GM23338 (cell line): ENCODE measurements around the gene LHX3. TPM values are rescaled to one million over a fixed set of nuclear protein-coding genes. Genes with fewer than 3 reads are reported as not detected.

Experiments
- ATAC-seq: fragments of 200-7000 bp; cut with Tn5 transposase; 3 replicates; pipeline ENCODE4 v1.9.1; 2020
- DNase-seq: peaks from one replicate; pipeline ENCODE4 v3.0.0-alpha.2; 2015; ENCODE audit warnings: low spot score
- H2AFZ ChIP-seq: fragments of 200-600 bp; sonication (generic); 2 replicates; pipeline ENCODE4 v1.8.0; 2016; ENCODE audit warnings: antibody characterized with exemption, mild to moderate bottlenecking, moderate library complexity
- H3F3A ChIP-seq: fragments of 200-600 bp; sonication (generic); replicated peaks from 2 replicates; pipeline ENCODE4 v1.8.0; 2017; ENCODE audit warnings: antibody characterized with exemption, mixed run types, low read depth
- H3K27ac ChIP-seq: fragments of 200-600 bp; sonication (generic); 2 replicates; pipeline ENCODE4 v1.6.1; 2016; ENCODE audit warnings: low read depth
- H3K27me3 ChIP-seq: fragments of 200-600 bp; sonication (generic); 2 replicates; pipeline ENCODE4 v1.8.0; 2016; ENCODE audit warnings: mild to moderate bottlenecking, mixed run types, moderate library complexity; ENCODE audit not compliant: insufficient read depth
- H3K36me3 ChIP-seq: fragments of 200-600 bp; sonication (generic); 2 replicates; pipeline ENCODE4 v1.8.0; 2016; ENCODE audit warnings: mild to moderate bottlenecking; ENCODE audit not compliant: insufficient read depth
- H3K4me1 ChIP-seq: fragments of 200-600 bp; sonication (generic); 2 replicates; pipeline ENCODE4 v1.8.0; 2016; ENCODE audit warnings: mild to moderate bottlenecking, moderate library complexity; ENCODE audit not compliant: insufficient read depth
- H3K4me2 ChIP-seq: fragments of 200-600 bp; sonication (generic); 2 replicates; pipeline ENCODE4 v1.7.1; 2017; ENCODE audit warnings: mixed run types
- H3K4me3 ChIP-seq: fragments of 200-600 bp; sonication (generic); 2 replicates; pipeline ENCODE4 v1.6.1; 2016; ENCODE audit warnings: mixed run types
- H3K79me2 ChIP-seq: fragments of 200-600 bp; sonication (generic); replicated peaks from 2 replicates; pipeline ENCODE4 v1.8.0; 2017; ENCODE audit warnings: mild to moderate bottlenecking; ENCODE audit not compliant: insufficient read depth
- H3K9me2 ChIP-seq: fragments of 200-600 bp; sonication (generic); 2 replicates; pipeline ENCODE4 v1.8.0; 2017; ENCODE audit not compliant: insufficient read depth
- H4K20me1 ChIP-seq: fragments of 200-600 bp; sonication (generic); replicated peaks from 2 replicates; pipeline ENCODE4 v1.8.0; 2017; ENCODE audit warnings: mild to moderate bottlenecking; ENCODE audit not compliant: insufficient read depth
- H3K27ac Mint-ChIP-seq: 2 replicates; pipeline ENCODE4 v1.8.0; 2020; ENCODE audit warnings: inconsistent platforms, mild to moderate bottlenecking, moderate library complexity, mixed read lengths
- H3K27me3 Mint-ChIP-seq: 3 replicates; pipeline ENCODE4 v1.8.0; 2022; ENCODE audit warnings: low read depth, mild to moderate bottlenecking, moderate library complexity, mixed read lengths, inconsistent platforms; ENCODE audit not compliant: insufficient read depth, poor library complexity
- H3K36me3 Mint-ChIP-seq: 3 replicates; pipeline ENCODE4 v1.8.0; 2021; ENCODE audit warnings: low read depth, mild to moderate bottlenecking, inconsistent platforms, moderate library complexity, mixed read lengths
- H3K4me1 Mint-ChIP-seq: 3 replicates; pipeline ENCODE4 v1.8.0; 2020; ENCODE audit warnings: mild to moderate bottlenecking, inconsistent platforms, mixed read lengths
- H3K4me3 Mint-ChIP-seq: 3 replicates; pipeline ENCODE4 v1.8.0; 2021; ENCODE audit warnings: moderate library complexity, mild to moderate bottlenecking, inconsistent platforms, mixed read lengths
- H3K9me3 Mint-ChIP-seq: 3 replicates; pipeline ENCODE4 v1.8.0; 2020; ENCODE audit warnings: moderate library complexity, mild to moderate bottlenecking, inconsistent platforms, mixed read lengths
- CREB1 ChIP-seq: fragments of 250-450 bp; sonication (Bioruptor Pico); IDR thresholded peaks from 2 replicates; pipeline ENCODE4 v1.5.0; 2020; ENCODE audit warnings: low read depth, mild to moderate bottlenecking, moderate library complexity
- EZH2 ChIP-seq: fragments of 200-600 bp; sonication (generic); IDR thresholded peaks from one replicate; pipeline ENCODE4 v1.8.0; 2017; ENCODE audit warnings: antibody characterized with exemption, mild to moderate bottlenecking, low read depth; ENCODE audit not compliant: unreplicated experiment
- EZH2phosphoT487 ChIP-seq: fragments of 200-600 bp; sonication (generic); IDR thresholded peaks from one replicate; pipeline ENCODE4 v1.8.1; 2018; ENCODE audit warnings: antibody characterized with exemption; ENCODE audit not compliant: unreplicated experiment
- JUNB ChIP-seq: IDR thresholded peaks from one replicate; pipeline ENCODE4 v1.6.1; 2016; ENCODE audit warnings: antibody characterized with exemption; ENCODE audit not compliant: unreplicated experiment
- NANOG ChIP-seq: IDR thresholded peaks from 2 replicates; pipeline ENCODE4 v1.6.1; 2016; ENCODE audit warnings: antibody characterized with exemption, borderline replicate concordance
- POLR2AphosphoS5 ChIP-seq: IDR thresholded peaks from 2 replicates; pipeline ENCODE4 v1.6.1; 2016; ENCODE audit warnings: antibody characterized with exemption, low read depth
- REST ChIP-seq: IDR thresholded peaks from one replicate; pipeline ENCODE4 v1.6.1; 2018; ENCODE audit warnings: antibody characterized with exemption; ENCODE audit not compliant: unreplicated experiment
- STAT1 ChIP-seq: IDR thresholded peaks from one replicate; pipeline ENCODE4 v1.6.1; 2016; ENCODE audit warnings: antibody characterized with exemption; ENCODE audit not compliant: unreplicated experiment
- ZNF114 ChIP-seq: fragments of 250-450 bp; sonication (Bioruptor Pico); IDR thresholded peaks from 2 replicates; pipeline ENCODE4 v1.5.0; 2020; ENCODE audit warnings: mild to moderate bottlenecking, moderate library complexity
- polyA plus RNA-seq: library from polyadenylated mRNA; unstranded; fragments of >200 nt; fragmentation: Nextera tagmentation; extraction: Ambion mirVana; gene quantifications from 2 replicates; pipeline ENCODE4 v1.2.1, GENCODE V29; 2016
- total RNA-seq: library from RNA; depleted of rRNA; stranded (reverse); fragments of >200 nt; shearing (Covaris generic); gene quantifications from 2 replicates; pipeline ENCODE4 v1.2.3, GENCODE V29; 2014
- TF ChIP-seq, protein P1 (sequence below): IDR thresholded peaks from 2 replicates; pipeline ENCODE4 v1.6.1; 2016; ENCODE audit warnings: antibody characterized with exemption
- TF ChIP-seq, protein P2 (sequence below), 2 experiments: fragments of 200-600 bp in 1 of 2; sonication (generic) in 1 of 2; conservative IDR thresholded peaks; 2 replicates each; pipeline versions ENCODE4 v1.5.1 to v1.6.1; 2016 to 2017; ENCODE audit warnings: antibody characterized with exemption in 2 of 2, low read depth in 2 of 2, mild to moderate bottlenecking in 2 of 2, moderate library complexity in 1 of 2

Gene LHX3
- total and polyA plus RNA-seq, 2 experiments from 2014 or later, result 0.08 TPM; not detected in 1

DNA sequence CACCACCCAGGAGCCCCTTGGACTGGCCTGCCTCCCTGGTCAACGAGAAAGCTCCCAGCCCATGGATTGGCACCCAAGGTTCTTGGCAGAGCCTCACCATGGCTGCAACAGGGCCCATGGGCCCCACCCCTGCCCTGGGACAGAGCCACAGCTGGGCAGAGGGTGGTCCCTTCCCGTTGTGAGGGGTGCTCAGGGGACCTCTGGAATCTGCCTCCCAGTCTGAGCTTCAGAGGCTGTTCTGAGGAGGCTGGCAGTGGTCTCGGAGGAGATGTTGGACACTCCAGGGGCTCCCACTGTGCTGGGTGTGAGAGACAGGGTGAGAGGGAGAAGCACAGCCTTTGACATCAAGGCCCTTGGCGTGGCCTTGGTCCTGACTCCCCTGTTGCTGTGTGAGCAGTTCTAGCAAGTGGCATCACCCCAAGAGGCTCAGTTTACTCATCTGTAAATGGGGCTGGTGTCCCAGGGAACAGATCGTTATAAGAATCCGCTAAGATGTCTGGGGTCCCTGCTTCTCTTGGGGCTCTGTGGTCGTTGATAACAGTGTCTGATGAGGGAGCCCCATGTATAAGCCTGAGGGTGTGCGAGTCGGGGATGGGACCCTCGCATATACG is 33.0 kb downstream of the LHX3 start:
- H3K4me3 ChIP-seq, result no peak overlapping the region
- no peaks in the 10 kb centered on the region for H3K9me2 ChIP-seq
- H3F3A ChIP-seq, result 0 out of 2 replicates have a peak, but pooled peaks cover 3% of the 10 kb centered on the region
- Mint-ChIP-seq H3K4me3 (no peak overlapping the region; the same call in 2 of the 3 replicates), H3K27ac (no peak overlapping the region; the same call in 1 of the 2 replicates), H3K4me1 (peaks cover 30% of the 10 kb centered on the region), H3K9me3 (no peaks in the 10 kb centered on the region; the same call in 2 of the 3 replicates), H3K36me3 (no peaks in the 10 kb centered on the region; the same call in 2 of the 3 replicates), H3K27me3 (peaks cover 8% of the 10 kb centered on the region)
- no peaks in the 10 kb centered on the region for H3K36me3 ChIP-seq
- H3K79me2 ChIP-seq, result no peaks in the 10 kb centered on the region
- H3K27ac ChIP-seq, result no peak overlapping the region
- no peak overlapping the region for H2AFZ ChIP-seq
- no peak for ATAC-seq
- no peak for DNase-seq
- TF ChIP-seq JUNB (no peak), POLR2AphosphoS5 (no peak), ZNF114 (CRISPR knock-in tag) (no peak)
- TF ChIP-seq, protein P1, sequence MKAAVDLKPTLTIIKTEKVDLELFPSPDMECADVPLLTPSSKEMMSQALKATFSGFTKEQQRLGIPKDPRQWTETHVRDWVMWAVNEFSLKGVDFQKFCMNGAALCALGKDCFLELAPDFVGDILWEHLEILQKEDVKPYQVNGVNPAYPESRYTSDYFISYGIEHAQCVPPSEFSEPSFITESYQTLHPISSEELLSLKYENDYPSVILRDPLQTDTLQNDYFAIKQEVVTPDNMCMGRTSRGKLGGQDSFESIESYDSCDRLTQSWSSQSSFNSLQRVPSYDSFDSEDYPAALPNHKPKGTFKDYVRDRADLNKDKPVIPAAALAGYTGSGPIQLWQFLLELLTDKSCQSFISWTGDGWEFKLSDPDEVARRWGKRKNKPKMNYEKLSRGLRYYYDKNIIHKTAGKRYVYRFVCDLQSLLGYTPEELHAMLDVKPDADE, result no peak
- TF ChIP-seq, protein P2, sequence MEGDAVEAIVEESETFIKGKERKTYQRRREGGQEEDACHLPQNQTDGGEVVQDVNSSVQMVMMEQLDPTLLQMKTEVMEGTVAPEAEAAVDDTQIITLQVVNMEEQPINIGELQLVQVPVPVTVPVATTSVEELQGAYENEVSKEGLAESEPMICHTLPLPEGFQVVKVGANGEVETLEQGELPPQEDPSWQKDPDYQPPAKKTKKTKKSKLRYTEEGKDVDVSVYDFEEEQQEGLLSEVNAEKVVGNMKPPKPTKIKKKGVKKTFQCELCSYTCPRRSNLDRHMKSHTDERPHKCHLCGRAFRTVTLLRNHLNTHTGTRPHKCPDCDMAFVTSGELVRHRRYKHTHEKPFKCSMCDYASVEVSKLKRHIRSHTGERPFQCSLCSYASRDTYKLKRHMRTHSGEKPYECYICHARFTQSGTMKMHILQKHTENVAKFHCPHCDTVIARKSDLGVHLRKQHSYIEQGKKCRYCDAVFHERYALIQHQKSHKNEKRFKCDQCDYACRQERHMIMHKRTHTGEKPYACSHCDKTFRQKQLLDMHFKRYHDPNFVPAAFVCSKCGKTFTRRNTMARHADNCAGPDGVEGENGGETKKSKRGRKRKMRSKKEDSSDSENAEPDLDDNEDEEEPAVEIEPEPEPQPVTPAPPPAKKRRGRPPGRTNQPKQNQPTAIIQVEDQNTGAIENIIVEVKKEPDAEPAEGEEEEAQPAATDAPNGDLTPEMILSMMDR (conservative IDR thresholded peaks at IDR 0.05; ENCODE audit: low read depth in 2 of 2), result no peak
- peaks cover 7% of the 10 kb centered on the region; the same call in 1 of the 2 replicates for H3K4me1 ChIP-seq
- peak overlapping the region; percentile 64; the same call in 1 of the 2 replicates for H3K4me2 ChIP-seq
- H4K20me1 ChIP-seq, result no peaks in the 10 kb centered on the region
- no peaks in the 10 kb centered on the region for H3K27me3 ChIP-seq

DNA sequence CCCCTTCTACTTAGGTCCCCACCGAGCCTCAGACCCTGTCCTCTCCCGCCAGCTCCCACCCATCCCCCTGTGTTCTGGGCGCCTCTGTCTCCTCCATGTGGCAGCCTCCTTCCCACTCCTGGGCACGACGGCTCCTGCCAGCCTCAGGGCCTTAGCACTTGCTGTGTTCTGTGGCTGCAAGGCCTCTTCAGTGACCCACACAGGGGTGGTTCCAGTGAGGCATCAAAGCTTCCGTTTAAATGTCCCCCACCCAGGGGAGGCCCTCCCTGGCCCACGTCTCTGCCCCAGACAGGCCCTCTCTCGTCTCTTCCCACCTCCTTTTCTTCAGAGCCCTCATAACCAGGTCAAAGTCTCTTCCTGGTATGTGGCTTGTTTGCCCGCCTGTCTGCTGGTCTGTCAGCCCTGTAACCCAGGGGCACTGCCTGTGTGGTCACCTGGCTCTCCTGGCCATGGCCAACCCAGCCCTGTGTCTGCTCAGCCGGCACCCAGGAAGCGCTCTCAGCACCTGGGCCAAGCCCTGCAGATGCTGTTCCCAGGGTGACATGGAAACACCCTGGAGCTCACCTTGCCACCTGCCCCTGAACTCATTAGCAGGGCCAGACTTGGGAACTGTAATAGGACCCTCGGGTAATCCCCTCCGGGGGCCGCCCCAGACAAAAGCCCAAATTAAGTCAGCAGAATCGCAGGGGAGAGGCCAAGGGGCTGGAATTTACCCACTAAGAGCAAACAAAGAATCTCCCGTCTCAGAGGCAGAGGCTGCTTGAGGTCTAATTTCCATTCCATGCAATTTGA is 33.7 kb downstream of the LHX3 start:
- DNase-seq, result peak; percentile 87
- TF ChIP-seq JUNB, result no peak
- no peak for TF ChIP-seq NANOG
- no peak for TF ChIP-seq EZH2
- TF ChIP-seq, protein P1, result no peak
- no peak for TF ChIP-seq STAT1
- no peak for TF ChIP-seq REST
- TF ChIP-seq CREB1 (CRISPR knock-in tag), result no peak
- TF ChIP-seq EZH2phosphoT487, result no peak
- no peak for TF ChIP-seq POLR2AphosphoS5
- TF ChIP-seq, protein P2 (conservative IDR thresholded peaks at IDR 0.05; ENCODE audit: low read depth in 2 of 2), result no peak
- no peak for TF ChIP-seq ZNF114 (CRISPR knock-in tag)

More for the DNA sequence above, 33.7 kb downstream of the LHX3 start:
- Histone ChIP-seq H3K27ac (peak overlapping the region; percentile 74; the same call in 1 of the 2 replicates), H3K27me3 (no peaks in the 10 kb centered on the region), H3F3A (0 out of 2 replicates have a peak, but pooled peaks cover 3% of the 10 kb centered on the region), H2AFZ (no peak overlapping the region), H3K79me2 (no peaks in the 10 kb centered on the region), H3K9me2 (no peaks in the 10 kb centered on the region), H3K36me3 (no peaks in the 10 kb centered on the region), H3K4me3 (no peak overlapping the region), H3K4me1 (peaks cover 7% of the 10 kb centered on the region; the same call in 1 of the 2 replicates), H3K4me2 (peak overlapping the region; percentile 71), H4K20me1 (no peaks in the 10 kb centered on the region)
- H3K27me3 Mint-ChIP-seq, result peaks cover 8% of the 10 kb centered on the region
- H3K4me1 Mint-ChIP-seq, result peaks cover 30% of the 10 kb centered on the region
- peak; percentile 83 for ATAC-seq
- H3K9me3 Mint-ChIP-seq, result peaks cover 2% of the 10 kb centered on the region; the same call in 1 of the 3 replicates
- peak overlapping the region; percentile 93 for H3K27ac Mint-ChIP-seq
- no peaks in the 10 kb centered on the region; the same call in 2 of the 3 replicates for H3K36me3 Mint-ChIP-seq
- H3K4me3 Mint-ChIP-seq, result peak overlapping the region; percentile 28; the same call in 1 of the 3 replicates
